ENCODE data around the gene EXOC3L2.

DNA sequence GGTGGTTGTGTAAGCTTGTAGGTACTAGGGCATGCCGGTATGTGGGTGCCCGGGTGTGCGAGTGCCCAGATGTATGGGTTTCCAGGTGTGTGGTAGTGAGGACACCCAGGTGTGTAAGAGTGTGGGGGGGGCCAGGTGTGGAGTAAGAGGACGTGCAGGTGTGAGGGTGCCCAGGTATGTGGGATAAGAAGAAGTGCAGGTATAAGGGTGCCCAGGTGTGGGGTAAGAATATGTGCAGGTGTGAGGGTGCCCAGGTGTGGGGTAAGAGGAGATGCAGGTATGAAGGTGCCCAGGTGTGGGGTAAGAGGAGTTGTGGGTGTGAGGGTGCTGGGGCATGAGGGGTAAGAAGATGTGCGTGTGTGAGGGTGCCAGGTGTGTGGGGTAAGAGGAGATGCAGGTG is 20.2 kb upstream of the EXOC3L2 start:
- TF ChIP-seq RAD21 (IDR thresholded peaks at IDR 0.05; ENCODE audit: insufficient read depth, low read depth, low read length) (no peak), EZH2 (IDR thresholded peaks at IDR 0.05; ENCODE audit: borderline replicate concordance, control insufficient read depth, low read depth, low read length) (no peak), CEBPB (IDR thresholded peaks at IDR 0.05; ENCODE audit: borderline replicate concordance in 1 of 2, low read depth in 2 of 2, low read length in 2 of 2) (no peak), POLR2A (IDR thresholded peaks at IDR 0.05; ENCODE audit: low read depth, low read length) (no peak), MYC (IDR thresholded peaks at IDR 0.05; ENCODE audit: insufficient read depth, insufficient read length, insufficient replicate concordance, low read length, severe bottlenecking) (no peak), SRF (IDR thresholded peaks at IDR 0.05; ENCODE audit: low read depth in 2 of 2, low read length in 2 of 2) (no peak)
- TF ChIP-seq, protein P1, sequence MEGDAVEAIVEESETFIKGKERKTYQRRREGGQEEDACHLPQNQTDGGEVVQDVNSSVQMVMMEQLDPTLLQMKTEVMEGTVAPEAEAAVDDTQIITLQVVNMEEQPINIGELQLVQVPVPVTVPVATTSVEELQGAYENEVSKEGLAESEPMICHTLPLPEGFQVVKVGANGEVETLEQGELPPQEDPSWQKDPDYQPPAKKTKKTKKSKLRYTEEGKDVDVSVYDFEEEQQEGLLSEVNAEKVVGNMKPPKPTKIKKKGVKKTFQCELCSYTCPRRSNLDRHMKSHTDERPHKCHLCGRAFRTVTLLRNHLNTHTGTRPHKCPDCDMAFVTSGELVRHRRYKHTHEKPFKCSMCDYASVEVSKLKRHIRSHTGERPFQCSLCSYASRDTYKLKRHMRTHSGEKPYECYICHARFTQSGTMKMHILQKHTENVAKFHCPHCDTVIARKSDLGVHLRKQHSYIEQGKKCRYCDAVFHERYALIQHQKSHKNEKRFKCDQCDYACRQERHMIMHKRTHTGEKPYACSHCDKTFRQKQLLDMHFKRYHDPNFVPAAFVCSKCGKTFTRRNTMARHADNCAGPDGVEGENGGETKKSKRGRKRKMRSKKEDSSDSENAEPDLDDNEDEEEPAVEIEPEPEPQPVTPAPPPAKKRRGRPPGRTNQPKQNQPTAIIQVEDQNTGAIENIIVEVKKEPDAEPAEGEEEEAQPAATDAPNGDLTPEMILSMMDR (IDR thresholded peaks at IDR 0.05 in 2 of 3, conservative IDR thresholded peaks at IDR 0.05 in 1 of 3; ENCODE audit: control insufficient read depth in 2 of 3, extremely low read depth in 1 of 3, insufficient read depth in 1 of 3, low read depth in 3 of 3, low read length in 3 of 3) = no peak
- TF ChIP-seq, protein P2, sequence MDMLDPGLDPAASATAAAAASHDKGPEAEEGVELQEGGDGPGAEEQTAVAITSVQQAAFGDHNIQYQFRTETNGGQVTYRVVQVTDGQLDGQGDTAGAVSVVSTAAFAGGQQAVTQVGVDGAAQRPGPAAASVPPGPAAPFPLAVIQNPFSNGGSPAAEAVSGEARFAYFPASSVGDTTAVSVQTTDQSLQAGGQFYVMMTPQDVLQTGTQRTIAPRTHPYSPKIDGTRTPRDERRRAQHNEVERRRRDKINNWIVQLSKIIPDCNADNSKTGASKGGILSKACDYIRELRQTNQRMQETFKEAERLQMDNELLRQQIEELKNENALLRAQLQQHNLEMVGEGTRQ (IDR thresholded peaks at IDR 0.05; ENCODE audit: borderline replicate concordance, low read depth, low read length) = no peak

Measured in GM12878 (cell line).